Right atrium auricular region (tissue), 2 donors: ENCODE results near the gene BET1L. TPM values are rescaled to one million over a fixed set of nuclear protein-coding genes. Genes with fewer than 3 reads are reported as not detected.

Experiments used
- DNase-seq: peaks from one replicate; pipeline ENCODE4 v3.0.0-alpha.2; 2019; ENCODE audit warnings: low spot score
- H3K27ac ChIP-seq, 2 donors: fragments of 200-600 bp; sonication (generic); 1 replicate in 1 of 2; 2 replicates in 1 of 2; pipeline ENCODE4 v1.5.1; 2016 to 2019
- H3K27me3 ChIP-seq, 2 donors: fragments of 200-600 bp; sonication (generic); one replicate each; pipeline versions ENCODE4 v1.5.1 to v1.6.0; 2017 to 2019
- H3K36me3 ChIP-seq: fragments of 200-600 bp; sonication (generic); one replicate; pipeline ENCODE4 v1.5.1; 2016
- H3K4me1 ChIP-seq, 2 donors: fragments of 200-600 bp; sonication (generic); one replicate each; pipeline versions ENCODE4 v1.5.1 to v1.6.0; 2017 to 2019
- H3K4me3 ChIP-seq, 2 donors: fragments of 200-600 bp; sonication (generic); 1 replicate in 1 of 2; 2 replicates in 1 of 2; pipeline ENCODE4 v1.5.1; 2017 to 2019; ENCODE audit warnings: mild to moderate bottlenecking in 1 of 2, moderate library complexity in 1 of 2
- H3K9me3 ChIP-seq, 2 donors: fragments of 200-600 bp; sonication (generic); one replicate each; pipeline ENCODE4 v1.5.1; 2019
- total RNA-seq, 2 donors: library from RNA; depleted of rRNA; stranded (reverse); fragments of >200 nt; gene quantifications; one replicate each; pipeline ENCODE4 v1.1.0, GENCODE V29; 2016
- TF ChIP-seq, protein P1 (sequence below), 2 donors: fragments of 200-600 bp; sonication (generic); IDR thresholded peaks; one replicate each; pipeline ENCODE4 v1.5.1; 2019; ENCODE audit warnings: antibody characterized with exemption in 2 of 2

Gene BET1L
- total RNA-seq, 2 donors from 2014 or later = 20.7 to 25.9 TPM

DNA sequence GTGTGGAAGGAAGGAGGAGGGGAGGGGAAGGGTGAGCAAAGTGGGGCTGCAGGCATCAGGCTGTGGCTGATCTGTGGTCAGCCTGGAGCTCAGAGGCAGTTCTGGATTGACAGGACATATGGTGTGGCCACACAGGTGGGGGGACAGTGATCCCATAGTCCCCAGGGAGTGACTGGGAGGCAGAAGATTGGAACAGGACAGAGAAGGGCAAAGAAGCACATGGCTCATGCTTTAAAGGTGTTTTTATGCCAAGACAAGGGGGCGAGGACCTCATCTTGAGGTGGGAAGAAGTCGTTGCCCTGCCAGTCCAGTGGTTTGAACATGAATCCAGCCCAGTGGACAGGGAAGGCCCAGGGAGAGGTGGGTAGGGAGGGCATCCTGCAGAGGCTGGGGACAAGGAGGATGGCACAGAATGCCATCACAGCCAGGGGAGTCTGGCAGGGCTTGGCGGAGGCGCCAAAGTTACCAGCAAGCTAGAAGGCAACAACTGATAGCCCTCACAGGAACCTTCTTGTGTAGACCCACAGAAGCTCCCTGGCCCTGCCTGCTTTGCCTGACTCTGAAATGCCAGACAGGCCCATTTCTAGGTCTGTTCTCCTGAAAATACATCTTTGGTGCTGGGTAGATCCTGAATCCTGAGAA, 3.1 kb downstream of the BET1L start:
- TF ChIP-seq, protein P1, sequence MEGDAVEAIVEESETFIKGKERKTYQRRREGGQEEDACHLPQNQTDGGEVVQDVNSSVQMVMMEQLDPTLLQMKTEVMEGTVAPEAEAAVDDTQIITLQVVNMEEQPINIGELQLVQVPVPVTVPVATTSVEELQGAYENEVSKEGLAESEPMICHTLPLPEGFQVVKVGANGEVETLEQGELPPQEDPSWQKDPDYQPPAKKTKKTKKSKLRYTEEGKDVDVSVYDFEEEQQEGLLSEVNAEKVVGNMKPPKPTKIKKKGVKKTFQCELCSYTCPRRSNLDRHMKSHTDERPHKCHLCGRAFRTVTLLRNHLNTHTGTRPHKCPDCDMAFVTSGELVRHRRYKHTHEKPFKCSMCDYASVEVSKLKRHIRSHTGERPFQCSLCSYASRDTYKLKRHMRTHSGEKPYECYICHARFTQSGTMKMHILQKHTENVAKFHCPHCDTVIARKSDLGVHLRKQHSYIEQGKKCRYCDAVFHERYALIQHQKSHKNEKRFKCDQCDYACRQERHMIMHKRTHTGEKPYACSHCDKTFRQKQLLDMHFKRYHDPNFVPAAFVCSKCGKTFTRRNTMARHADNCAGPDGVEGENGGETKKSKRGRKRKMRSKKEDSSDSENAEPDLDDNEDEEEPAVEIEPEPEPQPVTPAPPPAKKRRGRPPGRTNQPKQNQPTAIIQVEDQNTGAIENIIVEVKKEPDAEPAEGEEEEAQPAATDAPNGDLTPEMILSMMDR (IDR thresholded peaks at IDR 0.05) = no peak
- Histone ChIP-seq H3K36me3 (peaks cover 36% of the 10 kb centered on the region), H3K4me1 (peaks cover 0 to 42% of the 10 kb centered on the region in 2 donors), H3K27me3 (no peaks in the 10 kb centered on the region), H3K4me3 (no peak overlapping the region), H3K27ac (no peak overlapping the region), H3K9me3 (no peaks in the 10 kb centered on the region)
- peak; percentile 40 for DNase-seq

DNA sequence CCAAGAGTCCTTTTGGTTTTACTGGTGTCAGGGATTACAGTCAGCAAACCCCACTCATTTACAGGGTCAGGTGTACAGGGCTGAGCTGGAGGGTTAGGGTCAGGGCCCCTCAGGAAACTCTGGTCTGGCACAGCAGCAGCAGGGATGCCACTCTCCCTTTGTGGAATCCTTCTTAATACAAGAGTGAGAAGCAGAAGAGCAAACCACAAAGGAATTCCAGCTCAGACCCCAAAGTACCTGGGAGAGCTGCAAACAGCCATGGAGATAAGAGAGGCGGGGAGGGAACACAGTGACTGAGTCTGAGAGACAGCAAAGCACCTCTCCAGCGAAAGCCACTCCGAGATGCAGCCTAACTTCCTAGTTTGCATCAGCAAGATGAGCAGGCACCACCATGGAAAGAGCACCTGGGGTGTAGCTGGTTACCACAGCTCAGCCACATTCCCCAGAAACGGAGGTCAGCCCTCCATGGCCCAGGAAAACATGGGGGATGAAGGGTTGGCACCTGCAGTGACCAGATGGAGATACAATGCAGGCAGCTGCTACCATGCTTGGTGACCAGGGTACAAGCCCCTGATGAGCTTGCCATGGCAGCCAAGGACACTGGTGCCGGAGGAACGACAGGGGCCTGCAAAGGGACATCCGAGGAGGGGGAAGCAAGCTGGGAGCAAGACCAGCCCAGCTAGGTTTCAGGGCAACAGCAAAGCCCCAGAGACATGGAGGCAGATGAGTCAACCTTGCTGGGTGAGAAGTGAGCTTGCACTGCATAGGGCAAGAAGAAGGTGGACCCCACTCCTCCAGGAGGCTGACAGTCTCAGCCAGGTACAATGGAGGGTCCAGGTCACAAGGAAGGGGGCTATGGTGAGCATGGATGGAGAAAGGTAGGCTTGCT, 3.9 kb downstream of the BET1L start:
- Histone ChIP-seq H3K9me3 (no peaks in the 10 kb centered on the region), H3K36me3 (peaks cover 36% of the 10 kb centered on the region), H3K4me1 (peaks cover 0 to 40% of the 10 kb centered on the region in 2 donors), H3K27me3 (no peaks in the 10 kb centered on the region), H3K4me3 (no peak overlapping the region), H3K27ac (no peak overlapping the region)
- DNase-seq = peak; percentile 54
- TF ChIP-seq, protein P1 (IDR thresholded peaks at IDR 0.05) = no peak

DNA sequence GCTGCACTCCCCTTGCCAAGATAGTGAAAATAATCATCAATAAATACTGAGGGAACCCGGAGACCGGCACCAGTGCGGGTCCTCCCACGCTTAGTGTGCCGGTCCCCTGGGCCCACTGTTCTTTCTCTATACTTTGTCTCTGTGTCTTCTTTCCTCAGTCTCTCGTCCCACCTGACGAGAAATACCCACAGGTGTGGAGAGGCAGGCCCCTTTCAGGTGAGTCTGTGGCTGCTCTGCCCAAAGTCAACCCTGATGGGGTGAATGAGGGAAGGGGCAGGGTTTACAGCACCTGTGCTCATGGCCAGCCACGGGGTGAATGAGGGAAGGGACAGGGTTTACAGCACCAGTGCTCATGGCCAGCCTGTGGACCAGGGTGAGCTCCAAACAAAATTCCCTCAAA, 4.7 kb downstream of the BET1L start:
- no peak overlapping the region for H3K4me3 ChIP-seq
- TF ChIP-seq, protein P1 (IDR thresholded peaks at IDR 0.05) = no peak
- no peaks in the 10 kb centered on the region for H3K9me3 ChIP-seq
- H3K4me1 ChIP-seq = peaks cover 0 to 40% of the 10 kb centered on the region in 2 donors
- DNase-seq = peak; percentile 36
- H3K27ac ChIP-seq = no peak overlapping the region
- H3K36me3 ChIP-seq = peaks cover 36% of the 10 kb centered on the region
- H3K27me3 ChIP-seq = no peaks in the 10 kb centered on the region

DNA sequence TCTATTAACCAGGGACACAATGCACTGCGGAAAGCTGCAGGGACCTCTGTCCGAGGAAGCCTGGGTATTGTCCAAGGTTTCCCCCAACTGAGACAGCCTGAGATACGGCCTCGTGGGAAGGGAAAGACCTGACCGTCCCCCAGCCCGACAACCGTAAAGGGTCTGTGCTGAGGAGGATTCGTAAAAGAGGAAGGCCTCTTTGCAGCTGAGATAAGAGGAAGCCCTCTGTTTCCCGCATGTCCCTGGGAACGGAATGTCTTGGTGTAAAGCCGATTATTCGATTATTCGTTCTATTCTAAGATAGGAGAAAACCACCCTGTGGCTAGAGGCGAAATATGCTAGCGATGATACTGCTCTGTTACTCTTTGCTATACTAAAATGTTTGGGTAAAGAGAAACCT, 5.2 kb downstream of the BET1L start:
- no peaks in the 10 kb centered on the region for H3K27me3 ChIP-seq
- H3K9me3 ChIP-seq = no peaks in the 10 kb centered on the region
- DNase-seq = peak; percentile 32
- TF ChIP-seq, protein P1 (IDR thresholded peaks at IDR 0.05) = no peak
- H3K36me3 ChIP-seq = peaks cover 36% of the 10 kb centered on the region
- H3K4me3 ChIP-seq = no peak overlapping the region
- no peak overlapping the region for H3K27ac ChIP-seq
- H3K4me1 ChIP-seq = peaks cover 0 to 40% of the 10 kb centered on the region in 2 donors

DNA sequence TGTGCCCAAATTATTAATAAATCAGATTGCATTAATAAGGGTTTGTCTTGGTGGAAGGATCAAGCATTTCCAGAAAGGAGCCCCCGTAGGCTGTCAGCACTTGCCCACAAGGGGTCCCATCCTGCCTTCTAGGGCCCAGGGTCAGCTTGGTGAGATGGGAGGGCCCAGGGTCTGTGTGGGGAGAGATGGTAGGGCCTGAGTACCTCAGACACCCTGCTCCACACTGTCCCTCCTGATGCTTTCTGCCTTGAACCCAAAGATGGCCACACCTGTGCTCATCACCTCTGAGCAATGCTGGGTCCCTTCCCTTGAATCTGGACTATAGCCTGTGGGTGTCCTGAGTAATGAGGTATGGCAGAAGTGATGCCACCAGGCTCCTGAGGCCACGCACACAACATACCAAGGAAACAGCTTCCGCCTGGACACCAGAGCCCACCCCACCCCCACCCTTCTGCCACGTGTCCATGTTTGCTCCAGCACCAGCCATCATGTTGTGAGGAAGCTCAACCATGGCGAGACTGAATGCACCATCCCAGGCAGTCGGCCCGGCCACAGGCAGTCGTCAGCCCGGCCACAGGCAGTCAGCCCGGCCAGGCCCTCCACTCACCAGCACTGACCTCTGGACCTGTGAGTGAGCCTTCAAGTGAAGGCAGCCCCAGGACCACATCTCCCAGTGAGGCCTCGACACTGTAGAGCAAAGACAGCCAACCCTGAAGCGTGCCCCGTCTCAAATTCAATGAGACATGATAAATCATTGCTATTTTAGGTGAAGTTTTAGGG, 6.8 kb downstream of the BET1L start:
- DNase-seq = no peak
- peaks cover 0 to 28% of the 10 kb centered on the region in 2 donors for H3K4me1 ChIP-seq
- no peak overlapping the region for H3K4me3 ChIP-seq
- no peaks in the 10 kb centered on the region for H3K27me3 ChIP-seq
- TF ChIP-seq, protein P1 (IDR thresholded peaks at IDR 0.05) = no peak
- peaks cover 35% of the 10 kb centered on the region for H3K36me3 ChIP-seq
- no peaks in the 10 kb centered on the region for H3K9me3 ChIP-seq
- no peak overlapping the region for H3K27ac ChIP-seq
